Inflammatory macrophage treated with lipopolysaccharide for 4 hours (primary cell): Measurements from ENCODE around the gene COL20A1.

Source experiments
- DNase-seq: peaks from one replicate; pipeline ENCODE4 v3.0.0-alpha.2; 2020

COL20A1 gene

DNA sequence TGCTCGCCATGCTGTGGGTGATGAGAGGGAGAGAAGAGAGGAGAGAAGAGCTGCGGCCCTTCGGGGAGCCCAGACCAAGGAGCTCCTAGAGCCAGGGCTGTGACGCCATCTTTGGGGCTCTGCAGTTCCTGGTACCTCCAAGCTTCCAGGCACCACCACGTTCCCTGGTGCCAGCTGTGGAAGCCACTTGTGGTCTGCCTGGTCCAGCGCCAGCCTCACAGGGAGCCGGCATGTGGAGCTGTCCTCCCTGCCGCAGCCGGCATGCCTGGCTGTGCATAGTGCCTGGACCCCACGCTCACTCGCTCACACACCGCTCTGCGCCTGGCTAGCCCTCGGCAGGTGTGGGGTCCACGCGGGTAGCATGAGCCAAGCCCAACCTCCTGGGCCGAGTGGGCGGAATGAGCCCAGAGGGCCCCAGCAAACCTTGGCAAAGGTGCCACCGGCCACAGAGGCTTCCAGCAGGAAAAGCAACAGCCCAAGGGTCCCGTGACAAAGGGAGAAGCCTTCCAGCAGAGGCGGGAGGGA, 87.4 kb downstream of the COL20A1 start:
- DNase-seq = no peak

DNA sequence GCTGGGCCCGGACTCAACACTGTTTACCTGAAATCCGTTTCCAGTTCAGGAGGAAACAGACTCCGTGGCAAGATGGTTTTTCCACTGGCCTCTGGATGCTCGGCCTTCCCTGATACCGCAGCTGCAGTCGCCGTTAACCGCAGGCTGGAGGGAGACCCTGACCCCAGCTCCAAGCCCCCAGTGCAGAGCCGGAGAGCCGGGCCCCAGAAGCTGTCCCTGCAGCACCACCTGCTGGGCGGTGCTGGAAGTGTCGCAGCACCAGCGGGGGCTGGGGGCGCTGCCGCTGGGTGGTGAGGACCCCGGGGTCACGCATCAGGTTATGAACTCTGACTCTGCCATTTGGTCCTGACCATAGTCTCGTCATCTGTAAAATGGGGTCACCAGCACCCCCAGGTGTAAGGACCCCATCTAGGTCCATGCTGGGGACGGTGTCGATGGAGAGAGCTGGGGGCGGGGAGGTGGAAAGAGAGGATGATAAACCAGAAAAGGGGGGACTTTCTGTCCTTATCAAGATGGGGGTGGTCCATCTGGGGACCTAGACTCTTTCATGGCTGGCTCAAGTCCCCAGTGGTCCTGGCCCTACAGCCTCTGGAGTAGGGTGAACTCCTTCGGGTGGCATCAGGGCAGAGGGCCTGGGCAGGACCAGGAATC, 88.9 kb downstream of the COL20A1 start:
- no peak for DNase-seq

DNA sequence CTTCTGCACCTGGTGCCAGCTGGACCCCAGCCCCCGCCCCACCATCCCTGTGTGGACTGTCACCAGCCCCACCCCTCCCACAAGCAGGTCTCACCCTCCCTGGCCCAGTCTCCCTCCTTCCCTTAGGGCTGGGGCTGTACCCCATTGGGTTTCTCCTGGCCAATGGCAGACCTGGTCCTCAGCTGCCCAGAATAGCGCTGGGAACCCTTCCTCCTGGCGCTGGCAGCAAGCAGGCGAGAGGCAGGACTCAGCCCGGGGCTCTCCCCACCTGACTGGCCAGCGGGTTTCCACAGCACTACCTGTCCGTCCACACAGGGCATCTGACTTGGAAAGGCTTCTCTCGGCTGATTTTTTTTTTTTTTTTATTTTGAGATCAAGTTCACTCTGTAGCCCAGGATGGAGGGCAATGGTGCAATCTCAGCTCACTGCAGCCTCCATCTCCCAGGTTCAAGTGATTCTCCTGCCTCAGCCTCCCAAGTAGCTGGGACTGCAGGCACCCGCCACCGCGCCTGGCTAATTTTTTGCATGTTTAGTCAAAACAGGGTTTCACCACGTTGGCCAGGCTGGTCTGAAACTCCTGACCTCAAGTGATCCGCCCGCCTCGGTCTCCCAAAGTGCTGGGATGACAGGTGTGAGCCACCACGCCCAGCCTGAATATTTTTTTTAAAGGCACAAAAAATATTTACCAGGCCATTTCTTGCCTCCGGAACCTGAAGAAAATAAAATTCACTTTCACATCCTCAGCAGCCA, 89.7 kb downstream of the COL20A1 start:
- no peak for DNase-seq

DNA sequence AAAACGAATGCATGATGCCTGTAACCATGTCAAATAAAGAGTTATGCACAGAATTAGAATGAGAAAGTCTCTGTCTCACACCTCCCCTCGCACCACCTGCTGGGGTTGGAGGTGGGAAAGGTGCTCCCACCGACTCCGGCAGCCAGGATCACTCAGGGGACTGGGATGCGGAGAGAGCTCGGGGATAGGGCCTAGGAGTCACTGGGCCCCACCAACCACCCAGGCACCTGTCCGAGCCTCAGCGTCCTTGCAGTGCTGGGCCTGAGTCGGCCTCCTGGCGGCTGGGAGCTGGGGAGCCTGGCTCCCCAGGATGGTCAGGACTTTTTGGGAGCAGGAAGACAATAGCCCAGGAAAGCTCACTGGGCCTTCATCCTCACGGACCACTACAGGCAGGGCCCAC, 90.6 kb downstream of the COL20A1 start:
- no peak for DNase-seq

DNA sequence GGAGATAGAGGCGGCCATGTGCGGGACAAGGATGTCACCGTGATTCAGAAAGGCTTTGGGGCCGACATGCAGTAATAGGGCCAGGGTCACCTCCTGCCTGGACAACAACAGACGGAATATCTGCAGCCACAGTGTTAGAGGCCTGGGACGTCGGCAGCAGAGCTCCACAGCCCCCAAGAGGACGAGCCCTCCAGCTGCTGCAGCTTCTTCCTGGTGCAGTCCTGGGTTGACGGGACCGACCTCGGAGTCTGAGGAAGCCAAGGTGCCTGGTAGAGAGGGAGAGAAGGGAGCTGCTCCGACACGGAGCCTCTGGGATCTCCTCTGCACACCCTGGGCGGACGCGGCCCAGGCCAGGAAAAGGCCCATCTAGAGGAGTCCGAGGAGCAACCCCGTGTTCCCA, 91.3 kb downstream of the COL20A1 start:
- no peak for DNase-seq
